ENCODE results near the gene NPY. TPM values are rescaled to one million over a fixed set of nuclear protein-coding genes. Genes with fewer than 3 reads are reported as not detected.
A peak's percentile ranks its signal among the peaks of the same experiment; 100 is the strongest.

Gene NPY
- total RNA-seq, 2 experiments from 2014 or later: not detected

DNA sequence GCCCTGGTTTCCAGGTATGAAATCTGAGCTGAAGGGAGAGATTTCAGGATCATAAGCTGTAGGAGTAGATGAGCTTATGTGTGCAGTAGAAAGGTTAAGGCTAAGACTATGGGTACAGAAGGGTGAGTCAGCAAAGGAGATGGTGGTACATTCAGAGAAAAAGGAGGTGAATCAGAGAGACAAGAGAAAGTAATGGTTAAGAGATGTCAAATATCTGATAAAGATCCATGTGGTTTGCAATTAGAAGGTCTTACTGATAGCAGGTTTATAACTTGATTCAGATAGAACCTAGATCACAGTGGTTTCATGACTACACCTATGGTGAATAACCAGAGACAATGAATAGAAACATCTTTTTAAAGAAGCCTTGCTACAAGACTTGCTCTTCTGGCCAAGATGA is 4.5 kb upstream of the NPY start:
- Histone ChIP-seq H3K4me3 (ENCODE audit: low read length) (no peak overlapping the region), H3K36me3 (ENCODE audit: insufficient read depth, low read length) (no peaks in the 10 kb centered on the region)

DNA sequence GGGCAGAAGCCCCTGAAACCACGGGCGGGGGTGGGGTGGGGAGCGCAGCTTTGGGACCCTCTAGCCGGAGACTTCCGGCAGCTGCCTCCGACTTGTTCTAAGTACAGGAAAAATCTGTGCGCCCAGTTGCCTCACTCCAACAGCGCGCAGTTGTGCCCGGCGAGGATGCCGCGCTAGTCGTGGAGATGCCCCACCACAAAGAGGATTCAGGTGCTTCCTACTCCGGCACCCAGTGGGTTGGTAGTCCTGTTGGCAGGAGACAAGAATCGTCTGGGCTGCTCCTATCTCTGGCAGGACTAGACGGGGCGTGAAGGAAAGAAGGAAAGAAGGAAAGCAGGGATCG is 465 bp upstream of the NPY start:
- Histone ChIP-seq H3K27me3 (ENCODE audit: control insufficient read depth in 1 of 2, insufficient read depth in 2 of 2, low read length in 2 of 2) (peaks cover 35 to 65% of the 10 kb centered on the region in 2 experiments), H3K27ac (ENCODE audit: low read depth in 1 of 2, low read length in 2 of 2) (no peak overlapping the region), H3K4me3 (ENCODE audit: low read length) (no peak overlapping the region), H3K36me3 (ENCODE audit: insufficient read depth, low read length) (no peaks in the 10 kb centered on the region), H3K4me1 (ENCODE audit: insufficient read depth, low read length) (peaks cover 24% of the 10 kb centered on the region), H3K9me3 (ENCODE audit: control insufficient read depth in 1 of 2, insufficient read depth in 1 of 2, low read length in 2 of 2) (peaks cover 0 to 17% of the 10 kb centered on the region in 2 experiments)
- Mint-ChIP-seq H3K27ac (no peak overlapping the region), H3K36me3 (ENCODE audit: low read depth) (no peaks in the 10 kb centered on the region), H3K9me3 (no peaks in the 10 kb centered on the region), H3K27me3 (peaks cover 46% of the 10 kb centered on the region), H3K4me1 (ENCODE audit: low read depth) (peaks cover 20% of the 10 kb centered on the region), H3K4me3 (peak overlapping the region; percentile 67)
- intact Hi-C loops (cut with DNase I, micrococcal nuclease): no loop called here
- ATAC-seq (ENCODE audit: poor library complexity) (no peak), DNase-seq (no peak)
- POLR2A ChIA-PET: no interaction called here
- TF ChIP-seq, protein P1, sequence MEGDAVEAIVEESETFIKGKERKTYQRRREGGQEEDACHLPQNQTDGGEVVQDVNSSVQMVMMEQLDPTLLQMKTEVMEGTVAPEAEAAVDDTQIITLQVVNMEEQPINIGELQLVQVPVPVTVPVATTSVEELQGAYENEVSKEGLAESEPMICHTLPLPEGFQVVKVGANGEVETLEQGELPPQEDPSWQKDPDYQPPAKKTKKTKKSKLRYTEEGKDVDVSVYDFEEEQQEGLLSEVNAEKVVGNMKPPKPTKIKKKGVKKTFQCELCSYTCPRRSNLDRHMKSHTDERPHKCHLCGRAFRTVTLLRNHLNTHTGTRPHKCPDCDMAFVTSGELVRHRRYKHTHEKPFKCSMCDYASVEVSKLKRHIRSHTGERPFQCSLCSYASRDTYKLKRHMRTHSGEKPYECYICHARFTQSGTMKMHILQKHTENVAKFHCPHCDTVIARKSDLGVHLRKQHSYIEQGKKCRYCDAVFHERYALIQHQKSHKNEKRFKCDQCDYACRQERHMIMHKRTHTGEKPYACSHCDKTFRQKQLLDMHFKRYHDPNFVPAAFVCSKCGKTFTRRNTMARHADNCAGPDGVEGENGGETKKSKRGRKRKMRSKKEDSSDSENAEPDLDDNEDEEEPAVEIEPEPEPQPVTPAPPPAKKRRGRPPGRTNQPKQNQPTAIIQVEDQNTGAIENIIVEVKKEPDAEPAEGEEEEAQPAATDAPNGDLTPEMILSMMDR (IDR thresholded peaks at IDR 0.05): no peak
- CTCF ChIA-PET: no interaction called here

More for the DNA sequence above, 4.5 kb upstream of the NPY start:
- TF ChIP-seq, protein P1 (IDR thresholded peaks at IDR 0.05): no peak
- H3K27me3 ChIP-seq (ENCODE audit: control insufficient read depth in 1 of 2, insufficient read depth in 2 of 2, low read length in 2 of 2): peaks cover 16 to 32% of the 10 kb centered on the region in 2 experiments
- no peak overlapping the region for H3K27ac ChIP-seq (ENCODE audit: low read depth in 1 of 2, low read length in 2 of 2)
- H3K4me1 ChIP-seq (ENCODE audit: insufficient read depth, low read length): peaks cover 12% of the 10 kb centered on the region
- peaks cover 0 to 10% of the 10 kb centered on the region in 2 experiments for H3K9me3 ChIP-seq (ENCODE audit: control insufficient read depth in 1 of 2, insufficient read depth in 1 of 2, low read length in 2 of 2)
- peaks cover 9% of the 10 kb centered on the region for H3K4me1 Mint-ChIP-seq (ENCODE audit: low read depth)
- ChIA-PET CTCF (no interaction called here), POLR2A (no interaction called here)
- no peak overlapping the region for H3K27ac Mint-ChIP-seq
- H3K4me3 Mint-ChIP-seq: no peak overlapping the region
- no peaks in the 10 kb centered on the region for H3K36me3 Mint-ChIP-seq (ENCODE audit: low read depth)
- no peaks in the 10 kb centered on the region for H3K9me3 Mint-ChIP-seq
- ATAC-seq (ENCODE audit: poor library complexity) (no peak), DNase-seq (no peak)
- intact Hi-C loops (cut with DNase I, micrococcal nuclease): no loop called here
- H3K27me3 Mint-ChIP-seq: peaks cover 10% of the 10 kb centered on the region

DNA sequence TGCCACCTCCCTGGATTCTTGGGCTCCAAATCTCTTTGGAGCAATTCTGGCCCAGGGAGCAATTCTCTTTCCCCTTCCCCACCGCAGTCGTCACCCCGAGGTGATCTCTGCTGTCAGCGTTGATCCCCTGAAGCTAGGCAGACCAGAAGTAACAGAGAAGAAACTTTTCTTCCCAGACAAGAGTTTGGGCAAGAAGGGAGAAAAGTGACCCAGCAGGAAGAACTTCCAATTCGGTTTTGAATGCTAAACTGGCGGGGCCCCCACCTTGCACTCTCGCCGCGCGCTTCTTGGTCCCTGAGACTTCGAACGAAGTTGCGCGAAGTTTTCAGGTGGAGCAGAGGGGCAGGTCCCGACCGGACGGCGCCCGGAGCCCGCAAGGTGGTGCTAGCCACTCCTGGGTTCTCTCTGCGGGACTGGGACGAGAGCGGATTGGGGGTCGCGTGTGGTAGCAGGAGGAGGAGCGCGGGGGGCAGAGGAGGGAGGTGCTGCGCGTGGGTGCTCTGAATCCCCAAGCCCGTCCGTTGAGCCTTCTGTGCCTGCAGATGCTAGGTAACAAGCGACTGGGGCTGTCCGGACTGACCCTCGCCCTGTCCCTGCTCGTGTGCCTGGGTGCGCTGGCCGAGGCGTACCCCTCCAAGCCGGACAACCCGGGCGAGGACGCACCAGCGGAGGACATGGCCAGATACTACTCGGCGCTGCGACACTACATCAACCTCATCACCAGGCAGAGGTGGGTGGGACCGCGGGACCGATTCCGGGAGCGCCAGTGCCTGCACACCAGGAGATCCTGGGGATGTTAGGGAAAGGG is 913 bp downstream of the NPY start:
- no peak overlapping the region for H3K27ac Mint-ChIP-seq
- TF ChIP-seq, protein P1 (IDR thresholded peaks at IDR 0.05): no peak
- no peaks in the 10 kb centered on the region for H3K9me3 Mint-ChIP-seq
- H3K4me3 Mint-ChIP-seq: peak overlapping the region; percentile 14
- no peaks in the 10 kb centered on the region for H3K36me3 Mint-ChIP-seq (ENCODE audit: low read depth)
- POLR2A ChIA-PET: no interaction called here
- peaks cover 21% of the 10 kb centered on the region for H3K4me1 Mint-ChIP-seq (ENCODE audit: low read depth)
- Histone ChIP-seq H3K27me3 (ENCODE audit: control insufficient read depth in 1 of 2, insufficient read depth in 2 of 2, low read length in 2 of 2) (peaks cover 34 to 68% of the 10 kb centered on the region in 2 experiments), H3K36me3 (ENCODE audit: insufficient read depth, low read length) (no peaks in the 10 kb centered on the region), H3K9me3 (ENCODE audit: control insufficient read depth in 1 of 2, insufficient read depth in 1 of 2, low read length in 2 of 2) (peaks cover 0 to 13% of the 10 kb centered on the region in 2 experiments), H3K4me1 (ENCODE audit: insufficient read depth, low read length) (peaks cover 24% of the 10 kb centered on the region), H3K27ac (ENCODE audit: low read depth in 1 of 2, low read length in 2 of 2) (no peak overlapping the region), H3K4me3 (ENCODE audit: low read length) (no peak overlapping the region)
- no peak for ATAC-seq (ENCODE audit: poor library complexity)
- H3K27me3 Mint-ChIP-seq: peaks cover 57% of the 10 kb centered on the region
- DNase-seq: no peak
- intact Hi-C loops (cut with DNase I, micrococcal nuclease): no loop called here
- CTCF ChIA-PET: no interaction called here

Measured in CD4-positive, alpha-beta T cell (primary cell).